DND-41 (cell line): Measurements from ENCODE around the gene PLPP3.

Experiments
- ATAC-seq: fragments of 200-7000 bp; cut with Tn5 transposase; 3 replicates; pipeline ENCODE4 v1.9.1; 2021; ENCODE audit warnings: low read depth; ENCODE audit not compliant: insufficient read depth
- DNase-seq: peaks from one replicate; pipeline ENCODE4 v3.0.0-alpha.2; 2020
- H2AFZ ChIP-seq: 2 replicates; pipeline ENCODE4 v1.6.0; 2012; ENCODE audit warnings: low read depth, low read length
- H3K27ac ChIP-seq: 2 replicates; pipeline ENCODE4 v1.5.1; 2012; ENCODE audit warnings: low read length, inconsistent platforms
- H3K27me3 ChIP-seq: fragments of 200-600 bp; sonication (generic); 2 replicates; pipeline ENCODE4 v1.6.0; 2012; ENCODE audit warnings: low read length, mild to moderate bottlenecking, inconsistent platforms; ENCODE audit not compliant: insufficient read depth, poor library complexity
- H3K36me3 ChIP-seq: 2 replicates; pipeline ENCODE4 v1.5.1; 2012; ENCODE audit warnings: low read length, inconsistent platforms; ENCODE audit not compliant: insufficient read depth
- H3K4me1 ChIP-seq: 2 replicates; pipeline ENCODE4 v1.5.1; 2012; ENCODE audit warnings: mild to moderate bottlenecking, low read length; ENCODE audit not compliant: insufficient read depth
- H3K4me2 ChIP-seq: 2 replicates; pipeline ENCODE4 v1.6.0; 2012; ENCODE audit warnings: mild to moderate bottlenecking, moderate library complexity, low read length, inconsistent platforms; ENCODE audit not compliant: insufficient read depth
- H3K4me3 ChIP-seq, 2 experiments: fragments of 200-600 bp in 1 of 2; shearing (Covaris generic) in 1 of 2; 2 replicates each; pipeline ENCODE4 v1.5.1; 2012 to 2016; ENCODE audit warnings: inconsistent platforms in 2 of 2, low read length in 2 of 2, mild to moderate bottlenecking in 2 of 2, low read depth in 1 of 2, moderate library complexity in 1 of 2
- H3K79me2 ChIP-seq: 2 replicates; pipeline ENCODE4 v1.6.0; 2012; ENCODE audit warnings: low read length, inconsistent platforms; ENCODE audit not compliant: insufficient read depth
- H3K9ac ChIP-seq: 2 replicates; pipeline ENCODE4 v1.6.0; 2012; ENCODE audit warnings: low read depth, mild to moderate bottlenecking, inconsistent platforms, low read length, moderate library complexity
- H3K9me3 ChIP-seq: 2 replicates; pipeline ENCODE4 v1.5.1; 2012; ENCODE audit warnings: low read length, moderate library complexity, mild to moderate bottlenecking, inconsistent platforms; ENCODE audit not compliant: insufficient read depth, severe bottlenecking
- H4K20me1 ChIP-seq: 2 replicates; pipeline ENCODE4 v1.6.0; 2012; ENCODE audit warnings: low read length; ENCODE audit not compliant: insufficient read depth
- EZH2 ChIP-seq: IDR thresholded peaks from 3 replicates; pipeline ENCODE4 v1.6.1; 2012; ENCODE audit warnings: borderline replicate concordance, low read depth, mild to moderate bottlenecking, moderate library complexity, low read length, inconsistent platforms; ENCODE audit not compliant: severe bottlenecking
- TF ChIP-seq, protein P1 (sequence below): IDR thresholded peaks from 2 replicates; pipeline ENCODE4 v1.5.1; 2012; ENCODE audit warnings: borderline replicate concordance, low read length, moderate library complexity, mild to moderate bottlenecking; ENCODE audit not compliant: poor library complexity, severe bottlenecking; ENCODE audit errors: extremely low read depth

PLPP3 gene

GRCh38 chr1:56506951-56507491 lies 72.3 kb downstream of the PLPP3 start:
- no peaks in the 10 kb centered on the region for H3K27me3 ChIP-seq
- H3K36me3 ChIP-seq = peaks cover 17% of the 10 kb centered on the region; the same call in 1 of the 2 replicates
- H3K79me2 ChIP-seq = no peaks in the 10 kb centered on the region
- no peaks in the 10 kb centered on the region for H3K4me1 ChIP-seq
- no peak for TF ChIP-seq EZH2
- TF ChIP-seq, protein P1, sequence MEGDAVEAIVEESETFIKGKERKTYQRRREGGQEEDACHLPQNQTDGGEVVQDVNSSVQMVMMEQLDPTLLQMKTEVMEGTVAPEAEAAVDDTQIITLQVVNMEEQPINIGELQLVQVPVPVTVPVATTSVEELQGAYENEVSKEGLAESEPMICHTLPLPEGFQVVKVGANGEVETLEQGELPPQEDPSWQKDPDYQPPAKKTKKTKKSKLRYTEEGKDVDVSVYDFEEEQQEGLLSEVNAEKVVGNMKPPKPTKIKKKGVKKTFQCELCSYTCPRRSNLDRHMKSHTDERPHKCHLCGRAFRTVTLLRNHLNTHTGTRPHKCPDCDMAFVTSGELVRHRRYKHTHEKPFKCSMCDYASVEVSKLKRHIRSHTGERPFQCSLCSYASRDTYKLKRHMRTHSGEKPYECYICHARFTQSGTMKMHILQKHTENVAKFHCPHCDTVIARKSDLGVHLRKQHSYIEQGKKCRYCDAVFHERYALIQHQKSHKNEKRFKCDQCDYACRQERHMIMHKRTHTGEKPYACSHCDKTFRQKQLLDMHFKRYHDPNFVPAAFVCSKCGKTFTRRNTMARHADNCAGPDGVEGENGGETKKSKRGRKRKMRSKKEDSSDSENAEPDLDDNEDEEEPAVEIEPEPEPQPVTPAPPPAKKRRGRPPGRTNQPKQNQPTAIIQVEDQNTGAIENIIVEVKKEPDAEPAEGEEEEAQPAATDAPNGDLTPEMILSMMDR = no peak
- H3K9me3 ChIP-seq = no peaks in the 10 kb centered on the region
- DNase-seq (no peak), ATAC-seq (no peak)
- H3K4me2 ChIP-seq = no peak overlapping the region
- no peaks in the 10 kb centered on the region for H4K20me1 ChIP-seq
- H3K27ac ChIP-seq = no peak overlapping the region
- no peak overlapping the region for H3K9ac ChIP-seq
- no peak overlapping the region for H3K4me3 ChIP-seq
- H2AFZ ChIP-seq = no peak overlapping the region

- DNase-seq (no peak), ATAC-seq (no peak)
- Histone ChIP-seq H3K27ac (no peak overlapping the region), H3K36me3 (peaks cover 13% of the 10 kb centered on the region; the same call in 1 of the 2 replicates), H3K9ac (no peak overlapping the region), H3K4me1 (no peaks in the 10 kb centered on the region), H3K4me3 (no peak overlapping the region), H3K27me3 (no peaks in the 10 kb centered on the region), H3K4me2 (no peak overlapping the region), H3K79me2 (no peaks in the 10 kb centered on the region), H2AFZ (no peak overlapping the region), H4K20me1 (no peaks in the 10 kb centered on the region), H3K9me3 (no peaks in the 10 kb centered on the region)
- TF ChIP-seq, protein P1 = no peak
- no peak for TF ChIP-seq EZH2
These were observed 73.3 kb downstream of the PLPP3 start for GRCh38 chr1:56505792-56506743.

GRCh38 chr1:56502700-56503245 lies 76.6 kb downstream of the PLPP3 start:
- Histone ChIP-seq H2AFZ (no peak overlapping the region), H4K20me1 (no peaks in the 10 kb centered on the region), H3K79me2 (no peaks in the 10 kb centered on the region), H3K4me2 (no peak overlapping the region), H3K27ac (no peak overlapping the region), H3K27me3 (no peaks in the 10 kb centered on the region), H3K9ac (no peak overlapping the region), H3K9me3 (no peaks in the 10 kb centered on the region), H3K4me1 (no peaks in the 10 kb centered on the region), H3K36me3 (peaks cover 9% of the 10 kb centered on the region; the same call in 1 of the 2 replicates), H3K4me3 (no peak overlapping the region)
- ATAC-seq = no peak
- TF ChIP-seq EZH2 = no peak
- TF ChIP-seq, protein P1 = no peak
- DNase-seq = no peak
